AG09319 (cell line): ENCODE data around the gene CACNA2D1.

Experiments used
- DNase-seq: peaks from one replicate; pipeline ENCODE4 v3.0.0-alpha.2; 2010; ENCODE audit warnings: low read depth; ENCODE audit errors: extremely low read depth
- CTCF ChIP-seq: IDR thresholded peaks from 2 replicates; pipeline ENCODE4 v1.5.1; 2011; ENCODE audit warnings: low read depth, mild to moderate bottlenecking, inconsistent platforms, low read length, moderate library complexity

Gene CACNA2D1

GRCh38 chr7:81908220-81908619 lies 535.4 kb downstream of the CACNA2D1 start:
- DNase-seq = no peak
- TF ChIP-seq CTCF = no peak

- no peak for DNase-seq
- no peak for TF ChIP-seq CTCF
These were observed 540.5 kb downstream of the CACNA2D1 start for GRCh38 chr7:81903115-81903514.

- DNase-seq = no peak
- TF ChIP-seq CTCF = no peak
These were observed 541.0 kb downstream of the CACNA2D1 start for GRCh38 chr7:81902536-81902935.
